ENCODE results near the gene NAA30. TPM values are rescaled to one million over a fixed set of nuclear protein-coding genes. Genes with fewer than 3 reads are reported as not detected.
"Not testable (repeated sequence)": the region's sequence is repeated elsewhere in the genome, so short reads cannot be mapped to it uniquely, and the experiment has no call there.

NAA30 gene
- total RNA-seq, 1 donor from 2014 or later, result 12.1 TPM

GRCh38 chr14:57355081-57355800 lies 35.1 kb upstream of the NAA30 start:
- no peak for TF ChIP-seq CTCF (IDR thresholded peaks at IDR 0.05)
- Histone ChIP-seq H3K9me3 (no peaks in the 10 kb centered on the region), H3K27ac (no peak overlapping the region), H3K27me3 (no peaks in the 10 kb centered on the region), H3K36me3 (no peaks in the 10 kb centered on the region), H3K4me1 (no peaks in the 10 kb centered on the region), H3K4me3 (no peak overlapping the region)
- ATAC-seq (no peak), DNase-seq (no peak)
- intact Hi-C loops (cut with DNase I), result no loop called here

- ATAC-seq, result no peak
- intact Hi-C loops (cut with DNase I), result no loop called here
- no peaks in the 10 kb centered on the region for H3K36me3 ChIP-seq
- TF ChIP-seq CTCF (IDR thresholded peaks at IDR 0.05), result no peak
- H3K9me3 ChIP-seq, result no peaks in the 10 kb centered on the region
- H3K4me3 ChIP-seq, result no peak overlapping the region
- DNase-seq, result no peak
- no peaks in the 10 kb centered on the region for H3K27me3 ChIP-seq
- H3K4me1 ChIP-seq, result no peaks in the 10 kb centered on the region
- H3K27ac ChIP-seq, result no peak overlapping the region
Measured at GRCh38 chr14:57362361-57362760, 28.0 kb upstream of the NAA30 start.

- no peaks in the 10 kb centered on the region for H3K9me3 ChIP-seq
- H3K36me3 ChIP-seq, result no peaks in the 10 kb centered on the region
- no peaks in the 10 kb centered on the region for H3K27me3 ChIP-seq
- no peak for TF ChIP-seq CTCF (IDR thresholded peaks at IDR 0.05)
- DNase-seq (no peak), ATAC-seq (no peak)
- H3K27ac ChIP-seq, result no peak overlapping the region
- no peaks in the 10 kb centered on the region for H3K4me1 ChIP-seq
- intact Hi-C loops (cut with DNase I), result no loop called here
- H3K4me3 ChIP-seq, result no peak overlapping the region
Measured at GRCh38 chr14:57364659-57365450, 25.5 kb upstream of the NAA30 start.

- DNase-seq; H3K4me3 ChIP-seq; H3K4me1 ChIP-seq; H3K27ac ChIP-seq; ATAC-seq; H3K36me3 ChIP-seq; H3K9me3 ChIP-seq; intact Hi-C loops (cut with DNase I); H3K27me3 ChIP-seq: not testable (repeated sequence)
Measured at GRCh38 chr14:57370187-57370586, 20.2 kb upstream of the NAA30 start.

- DNase-seq (no peak), ATAC-seq (no peak)
- Histone ChIP-seq H3K27me3 (no peaks in the 10 kb centered on the region), H3K4me1 (no peaks in the 10 kb centered on the region), H3K36me3 (no peaks in the 10 kb centered on the region), H3K9me3 (no peaks in the 10 kb centered on the region), H3K4me3 (no peak overlapping the region), H3K27ac (no peak overlapping the region)
- intact Hi-C loops (cut with DNase I), result no loop called here
- TF ChIP-seq CTCF (IDR thresholded peaks at IDR 0.05), result no peak
Measured at GRCh38 chr14:57371013-57371412, 19.4 kb upstream of the NAA30 start.

- Histone ChIP-seq H3K4me1 (no peaks in the 10 kb centered on the region), H3K9me3 (no peaks in the 10 kb centered on the region), H3K27ac (no peak overlapping the region), H3K27me3 (no peaks in the 10 kb centered on the region), H3K36me3 (no peaks in the 10 kb centered on the region), H3K4me3 (no peak overlapping the region)
- ATAC-seq (no peak), DNase-seq (no peak)
- intact Hi-C loops (cut with DNase I), result no loop called here
- no peak for TF ChIP-seq CTCF (IDR thresholded peaks at IDR 0.05)
Measured at GRCh38 chr14:57375156-57375555, 15.2 kb upstream of the NAA30 start.
